SH-SY5Y (cell line): ENCODE data around the gene RGS16.

Experiments used
- GATA2 ChIP-seq: IDR thresholded peaks from 2 replicates; pipeline ENCODE4 v1.6.1; 2011; ENCODE audit warnings: mild to moderate bottlenecking, low read depth, low read length
- GATA3 ChIP-seq: IDR thresholded peaks from 2 replicates; pipeline ENCODE4 v1.6.1; 2011; ENCODE audit warnings: low read depth, mild to moderate bottlenecking, low read length, moderate library complexity

DNA sequence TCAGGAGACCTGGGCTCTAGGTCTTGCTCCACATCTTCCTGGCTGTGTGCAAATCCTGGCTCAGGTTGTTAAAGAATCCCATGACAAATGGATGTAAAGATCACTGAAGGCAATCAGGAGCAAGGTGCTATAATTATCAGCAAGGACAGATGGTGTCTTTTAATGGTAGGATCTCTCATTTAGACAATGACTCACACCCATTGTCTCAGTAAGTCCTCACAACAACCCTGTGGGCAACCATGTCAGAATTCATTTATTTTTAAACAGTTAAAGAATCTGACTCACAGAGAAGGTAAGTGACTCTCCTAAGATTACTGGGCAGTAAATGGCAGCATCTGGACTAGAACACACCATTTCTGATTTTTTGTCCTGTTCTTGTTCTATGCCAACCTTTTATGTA lies 47.9 kb downstream of the RGS16 start:
- TF ChIP-seq GATA2, result no peak
- TF ChIP-seq GATA3, result no peak
